ENCODE results near the gene STRIP1.

STRIP1 gene

GRCh38 chr1:110068646-110069403, 34.4 kb downstream of the STRIP1 start:
- TF ChIP-seq EZH2 (optimal IDR thresholded peaks at IDR 0.05; ENCODE audit: low read depth, low read length) (no peak), EZH2phosphoT487 (IDR thresholded peaks at IDR 0.05; ENCODE audit: low read length) (no peak), CTCF (IDR thresholded peaks at IDR 0.05; ENCODE audit: low read length) (no peak)
- no peak overlapping the region for H3K4me3 ChIP-seq (ENCODE audit: low read length)
- no peaks in the 10 kb centered on the region for H3K9me3 ChIP-seq (replicated peaks; ENCODE audit: insufficient read depth, low read length)
- H3K27ac ChIP-seq (ENCODE audit: low read length), result no peak overlapping the region
- no peaks in the 10 kb centered on the region for H3F3A ChIP-seq (ENCODE audit: insufficient read depth, low read length)
- no peaks in the 10 kb centered on the region for H3K79me2 ChIP-seq (ENCODE audit: low read length)
- H3K27me3 ChIP-seq (replicated peaks; ENCODE audit: insufficient read depth, low read length), result no peaks in the 10 kb centered on the region
- H2AFZ ChIP-seq (ENCODE audit: low read length), result no peak overlapping the region
- H3K36me3 ChIP-seq (replicated peaks; ENCODE audit: insufficient read depth, low read length), result no peaks in the 10 kb centered on the region
- H3K9me2 ChIP-seq (replicated peaks; ENCODE audit: insufficient read depth, low read length), result no peaks in the 10 kb centered on the region
- H3K4me1 ChIP-seq (ENCODE audit: low read length), result no peaks in the 10 kb centered on the region
- no peak overlapping the region for H3K4me2 ChIP-seq (ENCODE audit: low read depth, low read length)
- no peak overlapping the region for H3K9ac ChIP-seq (ENCODE audit: low read length)
- H4K20me1 ChIP-seq (ENCODE audit: insufficient read depth, low read length), result no peaks in the 10 kb centered on the region
- no peak for DNase-seq

GRCh38 chr1:110069404-110070281, 35.2 kb downstream of the STRIP1 start:
- H3K9ac ChIP-seq (ENCODE audit: low read length), result no peak overlapping the region
- H2AFZ ChIP-seq (ENCODE audit: low read length), result no peak overlapping the region
- TF ChIP-seq CTCF (IDR thresholded peaks at IDR 0.05; ENCODE audit: low read length) (no peak), EZH2 (optimal IDR thresholded peaks at IDR 0.05; ENCODE audit: low read depth, low read length) (no peak), EZH2phosphoT487 (IDR thresholded peaks at IDR 0.05; ENCODE audit: low read length) (no peak)
- H3K9me3 ChIP-seq (replicated peaks; ENCODE audit: insufficient read depth, low read length), result no peaks in the 10 kb centered on the region
- no peaks in the 10 kb centered on the region for H3K9me2 ChIP-seq (replicated peaks; ENCODE audit: insufficient read depth, low read length)
- no peaks in the 10 kb centered on the region for H3F3A ChIP-seq (ENCODE audit: insufficient read depth, low read length)
- H3K4me3 ChIP-seq (ENCODE audit: low read length), result no peak overlapping the region
- no peaks in the 10 kb centered on the region for H3K27me3 ChIP-seq (replicated peaks; ENCODE audit: insufficient read depth, low read length)
- H3K36me3 ChIP-seq (replicated peaks; ENCODE audit: insufficient read depth, low read length), result no peaks in the 10 kb centered on the region
- H4K20me1 ChIP-seq (ENCODE audit: insufficient read depth, low read length), result no peaks in the 10 kb centered on the region
- no peaks in the 10 kb centered on the region for H3K79me2 ChIP-seq (ENCODE audit: low read length)
- no peak overlapping the region for H3K27ac ChIP-seq (ENCODE audit: low read length)
- H3K4me2 ChIP-seq (ENCODE audit: low read depth, low read length), result no peak overlapping the region
- no peaks in the 10 kb centered on the region for H3K4me1 ChIP-seq (ENCODE audit: low read length)
- DNase-seq, result no peak

- no peak for DNase-seq
- no peak overlapping the region for H3K4me2 ChIP-seq (ENCODE audit: low read depth, low read length)
These were observed 35.9 kb downstream of the STRIP1 start for GRCh38 chr1:110070282-110070669.

More at GRCh38 chr1:110070282-110070669, 35.9 kb downstream of the STRIP1 start:
- H3K9ac ChIP-seq (ENCODE audit: low read length), result no peak overlapping the region
- H3K4me3 ChIP-seq (ENCODE audit: low read length), result no peak overlapping the region
- no peaks in the 10 kb centered on the region for H3K27me3 ChIP-seq (replicated peaks; ENCODE audit: insufficient read depth, low read length)
- no peak overlapping the region for H2AFZ ChIP-seq (ENCODE audit: low read length)
- H3F3A ChIP-seq (ENCODE audit: insufficient read depth, low read length), result no peaks in the 10 kb centered on the region
- H4K20me1 ChIP-seq (ENCODE audit: insufficient read depth, low read length), result no peaks in the 10 kb centered on the region
- no peak overlapping the region for H3K27ac ChIP-seq (ENCODE audit: low read length)
- no peaks in the 10 kb centered on the region for H3K9me3 ChIP-seq (replicated peaks; ENCODE audit: insufficient read depth, low read length)
- no peaks in the 10 kb centered on the region for H3K9me2 ChIP-seq (replicated peaks; ENCODE audit: insufficient read depth, low read length)
- no peak for TF ChIP-seq CTCF (IDR thresholded peaks at IDR 0.05; ENCODE audit: low read length)
- TF ChIP-seq EZH2 (optimal IDR thresholded peaks at IDR 0.05; ENCODE audit: low read depth, low read length), result no peak
- no peak for TF ChIP-seq EZH2phosphoT487 (IDR thresholded peaks at IDR 0.05; ENCODE audit: low read length)
- H3K4me1 ChIP-seq (ENCODE audit: low read length), result no peaks in the 10 kb centered on the region
- H3K79me2 ChIP-seq (ENCODE audit: low read length), result no peaks in the 10 kb centered on the region
- no peaks in the 10 kb centered on the region for H3K36me3 ChIP-seq (replicated peaks; ENCODE audit: insufficient read depth, low read length)

All from MM.1S (cell line).